Neural cell (in vitro differentiated cells): ENCODE data around the gene SFRP2.

ENCODE experiments used
- CTCF ChIP-seq: fragments of 450-650 bp; IDR thresholded peaks from 2 replicates; pipeline ENCODE4 v1.5.1; 2014; ENCODE audit warnings: antibody characterized with exemption, mild to moderate bottlenecking, moderate library complexity; ENCODE audit not compliant: poor library complexity, severe bottlenecking
- MXI1 ChIP-seq: fragments of 450-650 bp; conservative IDR thresholded peaks from 2 replicates; pipeline ENCODE4 v1.6.1; 2014; ENCODE audit warnings: antibody characterized with exemption, mild to moderate bottlenecking; ENCODE audit not compliant: poor library complexity, severe bottlenecking
- POLR2AphosphoS5 ChIP-seq: IDR thresholded peaks from 2 replicates; pipeline ENCODE4 v1.6.1; 2012
- RAD21 ChIP-seq: fragments of 450-650 bp; conservative IDR thresholded peaks from 2 replicates; pipeline ENCODE4 v1.6.1; 2014; ENCODE audit warnings: antibody characterized with exemption, mild to moderate bottlenecking, moderate library complexity
- REST ChIP-seq: IDR thresholded peaks from 2 replicates; pipeline ENCODE4 v1.6.1; 2012; ENCODE audit warnings: borderline replicate concordance

DNA sequence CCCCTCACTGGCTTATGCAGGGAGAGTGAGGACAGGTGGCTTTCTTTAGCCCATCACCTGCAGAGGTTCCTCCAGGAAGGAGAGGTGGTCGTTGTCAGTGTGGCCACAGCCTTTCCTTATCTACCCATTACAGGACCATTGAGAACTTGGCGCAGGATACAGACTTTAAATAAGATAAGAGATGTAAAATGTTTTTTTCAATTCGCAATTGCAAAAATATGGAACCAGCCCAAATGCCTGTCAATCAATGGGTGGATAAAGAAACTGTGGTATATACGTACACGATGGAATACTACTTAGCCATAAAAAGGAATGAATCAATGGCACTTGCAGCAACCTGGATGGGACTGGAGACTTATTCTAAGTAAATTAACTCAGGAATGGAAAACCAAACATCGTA is 22.1 kb downstream of the SFRP2 start:
- no peak for TF ChIP-seq POLR2AphosphoS5
- no peak for TF ChIP-seq REST
- no peak for TF ChIP-seq CTCF
- no peak for TF ChIP-seq RAD21
- TF ChIP-seq MXI1, result no peak
